Lung microvascular endothelial cell (primary cell): ENCODE data around the gene F13A1. TPM values are rescaled to one million over a fixed set of nuclear protein-coding genes. Genes with fewer than 3 reads are reported as not detected.

Experiments
- DNase-seq, 2 donors: peaks; one replicate each; pipeline versions ENCODE4 v3.0.0 to v3.0.0-alpha.2; 2010; ENCODE audit warnings: low read depth in 2 of 2
- total RNA-seq: library from RNA; depleted of rRNA; stranded (reverse); fragments of >200 nt; gene quantifications from 2 replicates; pipeline ENCODE4 v1.2.1, GENCODE V29; 2014

Gene F13A1
- total RNA-seq, 1 donor from 2014 or later, result not detected

- no peak for DNase-seq
These were observed 125.4 kb downstream of the F13A1 start for GRCh38 chr6:6195080-6195479.

GRCh38 chr6:6193221-6193745 lies 127.2 kb downstream of the F13A1 start:
- DNase-seq, result no peak

GRCh38 chr6:6191909-6192308 lies 128.6 kb downstream of the F13A1 start:
- DNase-seq, result no peak

GRCh38 chr6:6191476-6191875 lies 129.0 kb downstream of the F13A1 start:
- DNase-seq, result no peak

GRCh38 chr6:6180684-6181083 lies 139.8 kb downstream of the F13A1 start:
- no peak for DNase-seq

GRCh38 chr6:6179858-6180623 lies 140.4 kb downstream of the F13A1 start:
- no peak for DNase-seq

- no peak for DNase-seq
These were observed 141.7 kb downstream of the F13A1 start for GRCh38 chr6:6178795-6179194.

- DNase-seq, result no peak
These were observed 142.7 kb downstream of the F13A1 start for GRCh38 chr6:6177754-6178153.

- DNase-seq, result no peak
These were observed 143.8 kb downstream of the F13A1 start for GRCh38 chr6:6176586-6177228.

GRCh38 chr6:6176127-6176526 lies 144.3 kb downstream of the F13A1 start:
- no peak for DNase-seq

- no peak for DNase-seq
These were observed 151.3 kb downstream of the F13A1 start for GRCh38 chr6:6169141-6169540.

- no peak for DNase-seq
These were observed 154.4 kb downstream of the F13A1 start for GRCh38 chr6:6166064-6166463.

- DNase-seq, result no peak
These were observed 156.1 kb downstream of the F13A1 start for GRCh38 chr6:6164367-6164766.

GRCh38 chr6:6154335-6154734 lies 166.1 kb downstream of the F13A1 start:
- no peak for DNase-seq

GRCh38 chr6:6152060-6152459 lies 168.4 kb downstream of the F13A1 start:
- DNase-seq, result no peak

GRCh38 chr6:6148192-6148815 lies 172.2 kb downstream of the F13A1 start:
- DNase-seq, result no peak

GRCh38 chr6:6131492-6132109 lies 188.9 kb downstream of the F13A1 start:
- peak; percentile 45 to 68 for DNase-seq

GRCh38 chr6:6125495-6125894 lies 195.0 kb downstream of the F13A1 start:
- DNase-seq, result no peak

GRCh38 chr6:6123803-6124202 lies 196.7 kb downstream of the F13A1 start:
- no peak for DNase-seq

- DNase-seq, result no peak
These were observed 198.5 kb downstream of the F13A1 start for GRCh38 chr6:6121943-6122342.

GRCh38 chr6:6105472-6106036 lies 214.9 kb downstream of the F13A1 start:
- DNase-seq, result peak in 1 of 2 donors; percentile 10
